ENCODE data around the gene PLCG2. TPM values are rescaled to one million over a fixed set of nuclear protein-coding genes. Genes with fewer than 3 reads are reported as not detected.
"Not testable (repeated sequence)": the region's sequence is repeated elsewhere in the genome, so short reads cannot be mapped to it uniquely, and the experiment has no call there.

PLCG2 gene
- total RNA-seq, 1 experiment from 2014 or later = 14.4 TPM

GRCh38 chr16:81932668-81933067 lies 153.6 kb downstream of the PLCG2 start:
- no peak overlapping the region for H3K4me3 Mint-ChIP-seq (ENCODE audit: unreplicated experiment)
- H3K27ac Mint-ChIP-seq (ENCODE audit: unreplicated experiment) = no peak overlapping the region
- intact Hi-C loops (cut with micrococcal nuclease; ENCODE audit: unreplicated experiment) = no loop called here
- no TSS peak for BruUV-seq (replicated peaks)
- no peaks in the 10 kb centered on the region for H3K9me3 ChIP-seq
- no peak overlapping the region for H3K4me3 ChIP-seq (ENCODE audit: low read depth, low read length)
- no peaks in the 10 kb centered on the region for H3K9me3 Mint-ChIP-seq (ENCODE audit: unreplicated experiment)
- peak in 1 of 2 experiments; percentile 16 for TF ChIP-seq CTCF (IDR thresholded peaks at IDR 0.05; ENCODE audit: insufficient read depth in 1 of 2, low read depth in 1 of 2, low read length in 1 of 2, severe bottlenecking in 1 of 2, unreplicated experiment in 1 of 2)
- H3K36me3 ChIP-seq (ENCODE audit: control insufficient read depth, insufficient read depth, low read length) = no peaks in the 10 kb centered on the region
- no peaks in the 10 kb centered on the region for H3K27me3 ChIP-seq (replicated peaks; ENCODE audit: control insufficient read depth, insufficient read depth, low read length)
- H3K4me1 Mint-ChIP-seq (ENCODE audit: low read depth, unreplicated experiment) = no peaks in the 10 kb centered on the region
- ChIA-PET POLR2A (no interaction called here), CTCF (no interaction called here)
- no peaks in the 10 kb centered on the region for H3K4me1 ChIP-seq
- H3K27me3 Mint-ChIP-seq (ENCODE audit: insufficient read depth, unreplicated experiment) = no peaks in the 10 kb centered on the region
- no peak for DNase-seq
- H3K36me3 Mint-ChIP-seq (ENCODE audit: insufficient read depth, unreplicated experiment) = no peaks in the 10 kb centered on the region

- no peaks in the 10 kb centered on the region for H3K4me1 ChIP-seq
- H3K4me3 Mint-ChIP-seq (ENCODE audit: unreplicated experiment) = no peak overlapping the region
- no peaks in the 10 kb centered on the region for H3K27me3 Mint-ChIP-seq (ENCODE audit: insufficient read depth, unreplicated experiment)
- H3K4me3 ChIP-seq (ENCODE audit: low read depth, low read length) = no peak overlapping the region
- H3K27ac Mint-ChIP-seq (ENCODE audit: unreplicated experiment) = no peak overlapping the region
- H3K27me3 ChIP-seq (replicated peaks; ENCODE audit: control insufficient read depth, insufficient read depth, low read length) = no peaks in the 10 kb centered on the region
- no peaks in the 10 kb centered on the region for H3K4me1 Mint-ChIP-seq (ENCODE audit: low read depth, unreplicated experiment)
- no peak for TF ChIP-seq CTCF (IDR thresholded peaks at IDR 0.05; ENCODE audit: insufficient read depth in 1 of 2, low read depth in 1 of 2, low read length in 1 of 2, severe bottlenecking in 1 of 2, unreplicated experiment in 1 of 2)
- no peaks in the 10 kb centered on the region for H3K9me3 ChIP-seq
- intact Hi-C loops (cut with micrococcal nuclease; ENCODE audit: unreplicated experiment) = no loop called here
- H3K9me3 Mint-ChIP-seq (ENCODE audit: unreplicated experiment) = no peaks in the 10 kb centered on the region
- no TSS peak for BruUV-seq (replicated peaks)
- no peaks in the 10 kb centered on the region for H3K36me3 ChIP-seq (ENCODE audit: control insufficient read depth, insufficient read depth, low read length)
- no peaks in the 10 kb centered on the region for H3K36me3 Mint-ChIP-seq (ENCODE audit: insufficient read depth, unreplicated experiment)
- CTCF ChIA-PET = no interaction called here
- no peak for DNase-seq
- POLR2A ChIA-PET = no interaction called here
Measured at GRCh38 chr16:81933361-81933760, 154.3 kb downstream of the PLCG2 start.

GRCh38 chr16:81934711-81935110 lies 155.6 kb downstream of the PLCG2 start:
- intact Hi-C loops (cut with micrococcal nuclease; ENCODE audit: unreplicated experiment); BruUV-seq (replicated peaks); DNase-seq; H3K4me1 ChIP-seq; H3K27me3 ChIP-seq (replicated peaks; ENCODE audit: control insufficient read depth, insufficient read depth, low read length); H3K4me3 Mint-ChIP-seq (ENCODE audit: unreplicated experiment); H3K9me3 ChIP-seq; H3K27me3 Mint-ChIP-seq (ENCODE audit: insufficient read depth, unreplicated experiment); POLR2A ChIA-PET; H3K36me3 Mint-ChIP-seq (ENCODE audit: insufficient read depth, unreplicated experiment); H3K9me3 Mint-ChIP-seq (ENCODE audit: unreplicated experiment); H3K4me3 ChIP-seq (ENCODE audit: low read depth, low read length); H3K36me3 ChIP-seq (ENCODE audit: control insufficient read depth, insufficient read depth, low read length); H3K27ac Mint-ChIP-seq (ENCODE audit: unreplicated experiment); H3K4me1 Mint-ChIP-seq (ENCODE audit: low read depth, unreplicated experiment): not testable (repeated sequence)
- CTCF ChIA-PET = interaction anchor here (1.4 kb wide), 1 partner anchor 63 kb away, joined by 6 read pairs; no protein-coding TSS in a partner anchor

All from Caco-2 (cell line).